Measurements from ENCODE around the gene PDPN.

PDPN gene

DNA sequence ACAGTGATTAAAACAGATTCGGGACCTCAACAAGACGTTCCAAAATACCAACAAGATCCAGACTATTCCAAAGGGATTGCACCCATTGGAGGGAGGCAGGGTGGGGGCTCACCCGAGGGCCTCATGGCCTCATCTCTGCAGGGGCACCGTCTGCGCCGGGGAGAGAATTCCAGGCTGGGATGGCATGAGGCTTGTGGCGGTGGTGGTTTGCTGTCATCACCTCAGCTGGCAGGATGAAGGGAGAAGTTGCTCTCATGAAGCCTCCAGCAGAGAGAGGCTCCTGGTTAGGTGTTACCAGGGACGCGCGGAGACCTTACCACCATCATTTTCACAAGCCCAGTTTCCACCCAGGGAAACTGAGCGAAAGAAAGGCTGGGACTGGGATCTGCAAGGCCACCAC, 6.7 kb upstream of the PDPN start:
- FAIRE-seq, result no peak

DNA sequence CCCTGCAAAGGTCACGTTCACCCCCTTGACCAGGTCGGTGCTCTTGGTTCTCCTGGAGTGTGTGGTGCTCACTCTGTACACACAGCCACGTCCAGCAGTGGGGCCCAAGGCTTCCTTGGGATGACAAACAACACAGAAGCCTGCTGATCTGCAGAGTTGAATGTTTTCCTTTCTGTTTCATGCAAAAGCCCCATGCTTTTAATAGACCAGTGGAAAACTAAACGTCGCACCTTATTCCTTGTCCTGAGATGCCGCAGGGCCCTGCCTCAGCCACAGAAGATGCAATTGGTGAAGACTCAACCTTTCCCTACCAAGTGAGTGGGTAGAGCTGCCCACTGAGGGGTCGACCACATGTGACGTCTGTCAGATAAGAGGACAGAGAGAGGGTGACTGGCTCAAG, 5.8 kb upstream of the PDPN start:
- DNase-seq (ENCODE audit: insufficient read length, low spot score) (no peak), FAIRE-seq (no peak)

More for the DNA sequence above, 6.7 kb upstream of the PDPN start:
- DNase-seq (ENCODE audit: insufficient read length, low spot score), result no peak

DNA sequence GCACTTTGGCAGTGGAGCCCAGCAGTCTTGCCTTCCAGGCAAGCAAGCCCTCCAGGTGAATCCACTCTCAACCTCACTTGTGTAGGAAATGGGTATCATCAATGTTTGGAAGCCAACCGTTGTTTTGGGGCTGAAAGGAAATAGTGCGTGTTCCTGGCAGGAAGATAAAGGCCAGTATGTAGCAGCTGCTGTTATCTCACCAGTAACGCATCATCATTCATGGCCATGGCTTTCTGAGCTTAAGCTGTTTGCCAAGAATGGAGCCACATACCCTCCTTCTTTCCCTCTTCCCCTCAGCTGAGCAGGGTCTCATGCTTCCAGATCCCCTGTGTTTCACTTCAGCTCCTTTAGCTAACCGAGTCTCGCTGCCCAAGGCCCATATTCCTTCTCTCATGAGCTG, 2.2 kb upstream of the PDPN start:
- DNase-seq (ENCODE audit: insufficient read length, low spot score) (no peak), FAIRE-seq (no peak)

DNA sequence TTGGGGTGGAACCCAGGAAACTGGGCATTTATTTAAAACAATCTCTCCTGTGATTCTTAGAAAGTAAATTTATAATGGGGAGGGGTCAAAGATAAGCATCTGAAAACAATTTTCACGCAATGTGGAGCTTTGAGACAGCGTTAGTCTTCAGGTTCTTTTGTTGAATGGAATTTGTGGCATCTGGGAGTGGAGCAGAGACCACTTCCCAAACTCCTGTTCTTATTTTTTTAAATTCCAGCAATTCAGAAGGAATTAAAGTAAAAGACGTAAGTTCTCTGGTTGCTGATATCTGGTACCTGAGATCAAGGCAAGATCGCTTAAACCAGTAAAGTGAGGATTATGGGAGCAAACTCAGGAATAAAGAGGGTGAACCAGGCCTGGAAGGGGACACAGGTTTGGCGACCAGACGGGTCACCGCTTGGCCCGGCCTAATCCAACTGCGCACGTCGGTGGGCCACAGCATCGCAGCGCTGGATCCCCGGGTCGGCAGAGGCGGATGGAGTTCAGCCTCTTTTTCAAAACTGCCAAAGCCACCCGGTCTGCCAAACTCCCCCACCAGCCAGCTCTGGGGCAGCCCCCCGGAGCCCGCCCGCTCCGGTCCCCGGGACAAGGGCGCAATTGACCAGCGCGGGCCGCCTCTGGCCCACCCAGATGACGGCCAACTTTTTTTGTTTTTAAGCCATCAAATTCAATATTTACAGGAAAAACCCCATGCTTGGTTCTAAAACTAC, 754 bp upstream of the PDPN start:
- DNase-seq (ENCODE audit: insufficient read length, low spot score), result no peak
- FAIRE-seq, result no peak

DNA sequence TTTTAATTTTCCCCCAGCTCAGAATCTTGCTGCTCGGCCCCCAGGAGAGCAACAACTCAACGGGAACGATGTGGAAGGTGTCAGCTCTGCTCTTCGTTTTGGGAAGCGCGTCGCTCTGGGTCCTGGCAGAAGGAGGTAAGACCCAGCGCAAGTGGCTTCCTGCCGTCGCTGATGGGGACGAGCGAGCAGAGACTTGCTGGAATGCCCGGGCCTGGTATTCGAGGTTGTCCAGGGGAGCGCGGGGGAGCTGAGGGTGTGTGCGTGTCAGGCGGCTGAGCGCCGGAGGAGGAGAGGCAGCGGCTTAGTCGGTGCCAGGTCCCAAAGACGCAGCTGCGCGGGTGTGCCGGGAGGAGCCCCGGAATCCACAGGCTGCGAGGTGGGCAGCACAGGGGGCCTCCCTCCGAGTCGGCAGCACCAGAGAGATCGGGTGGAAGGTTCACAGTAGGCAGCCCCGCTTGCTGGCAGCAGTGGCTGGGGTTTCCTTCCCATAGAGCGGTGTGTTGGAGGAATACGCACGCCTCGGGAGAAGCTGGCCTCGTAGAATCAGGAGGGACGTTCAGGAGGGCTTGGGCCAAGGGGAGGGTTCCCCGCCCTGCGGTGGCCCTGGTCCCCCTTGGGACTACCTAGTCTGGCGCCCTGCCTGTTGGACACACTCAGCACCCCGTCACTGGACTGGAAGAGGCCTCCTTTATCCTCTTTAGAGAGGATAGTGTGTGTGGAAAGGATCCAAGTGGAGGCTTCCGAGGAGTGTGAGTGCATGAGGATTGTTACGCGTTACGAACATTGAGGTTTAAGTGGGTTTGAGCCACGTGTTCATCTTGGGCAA, 547 bp downstream of the PDPN start:
- DNase-seq (ENCODE audit: insufficient read length, low spot score) (peak; percentile 24), FAIRE-seq (no peak)

DNA sequence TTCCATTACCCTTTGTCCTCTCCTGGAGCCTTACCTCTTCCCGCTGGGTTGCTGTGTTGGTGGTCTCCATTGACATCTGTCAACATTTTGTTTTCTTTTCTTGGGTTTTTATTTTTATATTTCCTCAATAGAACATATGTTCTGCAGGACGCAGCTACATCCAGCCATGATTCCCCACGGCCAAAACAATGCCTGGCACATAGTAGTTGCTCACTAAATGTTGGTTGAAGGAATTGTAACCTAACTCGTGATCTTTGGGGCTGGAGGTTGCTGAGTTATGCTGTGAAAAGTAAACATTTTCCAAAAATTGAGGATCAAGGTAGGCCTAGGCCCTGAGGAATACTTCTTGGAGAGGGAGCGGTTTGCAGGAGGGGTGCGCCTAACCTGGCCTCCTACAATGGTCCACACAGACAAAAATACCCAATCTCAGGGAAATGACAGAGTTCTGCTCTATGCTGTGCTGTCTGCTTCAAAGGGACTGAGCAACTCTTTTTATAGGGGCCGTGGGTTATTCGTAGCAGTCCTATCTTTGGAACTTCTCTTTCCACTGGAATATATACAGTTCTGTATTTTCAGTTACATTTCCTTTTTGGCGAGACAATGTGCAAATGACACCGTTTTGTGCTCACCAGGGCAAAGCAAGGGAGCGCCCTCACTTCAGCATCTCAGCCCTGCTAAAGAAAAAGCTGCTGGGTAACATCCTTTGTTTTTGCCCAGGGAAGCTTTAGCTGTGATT, 1.4 kb downstream of the PDPN start:
- FAIRE-seq (no peak), DNase-seq (ENCODE audit: insufficient read length, low spot score) (no peak)

DNA sequence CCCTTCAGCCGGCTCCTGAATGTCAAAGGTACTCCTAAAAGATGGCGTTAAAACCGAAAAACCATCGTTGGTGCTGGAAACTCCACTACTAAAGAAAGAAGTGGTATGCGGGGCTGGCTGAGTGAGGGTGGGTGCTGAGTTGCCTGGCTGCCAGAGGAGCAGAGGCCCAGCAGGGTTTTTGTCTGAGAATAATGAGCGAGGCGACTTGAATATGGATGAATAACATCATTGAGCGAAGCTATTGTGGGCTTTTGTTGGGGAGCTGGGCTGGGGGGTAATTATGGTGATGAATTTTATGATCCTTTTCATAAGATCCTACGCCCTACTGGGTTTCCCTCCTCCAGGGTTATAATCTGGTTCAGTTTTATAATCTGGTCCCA, 2.0 kb downstream of the PDPN start:
- no peak for FAIRE-seq

DNA sequence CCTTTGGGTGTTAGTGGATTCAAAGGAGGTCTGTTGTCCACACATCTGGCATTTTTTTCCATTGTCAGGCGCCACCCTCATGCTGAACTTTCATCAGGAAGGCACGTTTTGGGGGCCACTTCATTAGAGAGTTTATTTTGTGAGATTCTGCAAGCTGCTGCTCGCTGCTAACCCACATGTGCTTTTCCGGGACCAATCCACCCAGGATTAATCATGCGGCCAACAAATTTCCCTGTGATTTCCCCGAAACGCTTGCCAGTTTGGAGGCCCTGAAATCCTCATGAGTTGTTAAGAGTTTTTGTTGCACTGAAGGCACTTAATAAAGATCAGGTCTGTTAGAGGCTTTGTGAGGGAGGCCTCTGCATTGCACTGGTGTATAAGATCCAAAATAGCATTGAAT, 2.4 kb downstream of the PDPN start:
- DNase-seq (ENCODE audit: insufficient read length, low spot score), result no peak
- no peak for FAIRE-seq

More for the DNA sequence above, 2.0 kb downstream of the PDPN start:
- no peak for DNase-seq (ENCODE audit: insufficient read length, low spot score)

DNA sequence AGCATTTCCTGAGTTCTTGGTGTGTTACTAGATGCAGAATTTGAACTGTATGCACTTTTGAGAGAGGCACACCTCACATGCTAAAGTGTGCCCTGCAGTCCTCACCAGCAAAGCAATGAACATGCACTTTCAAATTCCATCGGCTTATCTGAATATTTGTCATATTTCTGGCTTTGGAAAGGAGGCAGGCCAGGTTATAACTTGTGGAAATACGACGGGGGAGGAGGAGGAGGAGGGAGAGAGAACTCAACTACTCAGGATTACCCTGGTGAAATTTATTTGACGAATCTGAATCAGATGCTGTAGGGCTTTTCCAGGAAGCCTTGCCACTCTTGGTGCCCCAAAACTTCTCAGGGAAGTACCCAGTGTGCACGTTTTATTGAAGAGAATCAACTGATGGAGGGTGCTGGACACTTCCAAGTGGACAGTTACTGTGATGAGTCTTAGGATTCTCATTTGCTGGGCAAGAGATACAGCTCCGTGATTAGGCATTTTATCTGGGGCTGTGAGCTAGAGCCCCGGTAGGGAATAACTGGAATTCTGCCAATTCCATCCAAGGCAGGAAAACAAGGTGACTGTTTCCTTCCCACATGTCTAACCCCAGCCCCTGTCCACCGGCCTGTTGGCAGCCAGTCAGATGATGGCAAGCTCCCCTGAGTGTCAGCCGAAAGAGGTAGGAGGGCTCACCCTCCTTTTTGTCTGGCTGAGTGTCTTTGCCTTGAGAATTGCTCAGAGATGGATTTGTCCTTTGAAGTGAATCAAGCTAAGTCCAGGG, 3.8 kb downstream of the PDPN start:
- DNase-seq (ENCODE audit: insufficient read length, low spot score) (peak; percentile 21), FAIRE-seq (no peak)

DNA sequence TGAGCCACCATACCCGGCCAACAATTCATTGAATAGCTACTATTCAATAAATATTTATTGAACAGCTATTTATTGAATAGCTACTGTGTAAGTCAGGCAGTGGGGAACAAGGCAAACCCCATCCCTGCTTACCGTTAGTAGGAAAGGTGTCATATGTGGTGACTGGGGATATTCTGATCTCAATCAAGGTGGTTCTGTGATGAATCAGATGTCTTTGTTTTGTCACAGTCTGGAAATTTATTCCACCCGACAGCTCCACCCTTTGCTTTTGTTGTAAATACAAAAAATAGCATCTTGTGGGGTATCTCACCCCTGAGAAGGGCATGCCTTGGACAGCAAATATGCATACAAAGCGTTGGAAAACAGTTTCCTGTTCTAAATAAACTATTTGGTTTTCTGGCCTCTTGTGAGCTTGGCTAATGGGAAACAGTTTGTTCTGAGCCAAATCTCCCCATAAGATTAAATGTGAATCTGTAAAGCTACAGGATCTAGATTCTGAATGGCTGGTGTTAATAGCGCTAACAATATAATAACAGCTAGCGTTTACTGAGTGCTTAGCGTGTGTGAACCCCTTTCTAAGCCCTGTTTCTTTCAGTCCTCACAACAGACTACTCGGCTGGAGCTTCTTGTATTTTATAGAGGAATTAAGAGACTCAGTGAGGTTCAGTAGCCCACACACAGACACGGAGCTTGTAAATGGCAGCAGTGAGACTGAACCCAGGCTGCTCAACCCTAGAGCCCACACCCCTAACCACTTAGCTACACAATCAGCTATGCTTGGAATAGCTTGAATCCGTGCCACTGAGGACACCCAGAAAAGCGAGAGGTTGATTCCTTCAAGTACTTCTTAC, 5.5 kb downstream of the PDPN start:
- no peak for FAIRE-seq
- no peak for DNase-seq (ENCODE audit: insufficient read length, low spot score)

DNA sequence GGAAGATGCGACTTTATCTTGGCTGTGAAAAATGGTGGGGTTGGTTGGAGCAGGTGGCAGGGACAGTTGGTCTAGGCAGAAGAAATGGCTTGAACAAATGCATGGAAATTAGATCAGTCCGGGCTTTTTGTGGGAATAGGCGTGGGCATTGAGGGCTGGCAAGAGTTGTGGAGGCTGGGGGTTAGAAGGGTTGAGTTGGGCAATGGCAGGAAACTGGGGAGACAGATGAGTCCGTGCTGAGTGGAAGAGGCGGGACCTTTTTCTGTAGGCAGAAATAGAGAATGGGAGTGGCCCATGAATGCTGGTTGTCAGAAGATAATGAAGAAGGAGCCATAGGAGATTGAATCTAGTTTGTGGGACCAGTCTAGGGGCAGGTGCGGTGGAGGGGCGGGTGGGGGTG, 6.9 kb downstream of the PDPN start:
- FAIRE-seq, result no peak
- no peak for DNase-seq (ENCODE audit: insufficient read length, low spot score)

DNA sequence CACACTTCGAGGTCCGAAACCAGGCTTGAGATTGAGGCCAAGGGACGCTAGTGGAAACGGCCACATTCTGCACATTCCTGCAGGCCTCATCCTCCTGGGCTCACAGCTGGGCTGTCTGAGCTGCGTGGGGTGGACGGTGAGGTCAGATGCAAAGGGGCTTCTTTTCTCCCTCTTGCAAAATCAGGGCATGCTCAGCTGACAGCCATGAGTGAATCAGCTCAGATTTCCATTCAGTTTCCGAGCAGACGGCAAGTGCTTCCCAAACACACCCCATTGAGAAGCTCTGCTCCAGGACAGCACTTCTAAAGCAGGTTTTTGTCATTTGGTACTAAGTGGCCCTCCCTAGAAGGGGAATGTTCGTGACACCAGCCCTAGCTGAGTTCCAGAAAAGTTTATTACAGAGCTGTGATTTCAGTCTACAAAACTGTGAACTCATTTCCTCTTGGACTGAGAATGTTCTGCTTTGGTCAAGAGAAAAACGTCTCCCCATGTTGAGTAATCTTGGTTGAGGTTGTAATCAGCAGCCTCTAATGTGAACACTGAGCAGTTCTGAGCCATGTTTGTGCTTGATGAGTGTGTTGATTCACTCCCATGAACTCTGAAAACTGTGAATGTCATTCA, 10.0 kb downstream of the PDPN start:
- FAIRE-seq, result no peak
- DNase-seq (ENCODE audit: insufficient read length, low spot score), result peak; percentile 45

DNA sequence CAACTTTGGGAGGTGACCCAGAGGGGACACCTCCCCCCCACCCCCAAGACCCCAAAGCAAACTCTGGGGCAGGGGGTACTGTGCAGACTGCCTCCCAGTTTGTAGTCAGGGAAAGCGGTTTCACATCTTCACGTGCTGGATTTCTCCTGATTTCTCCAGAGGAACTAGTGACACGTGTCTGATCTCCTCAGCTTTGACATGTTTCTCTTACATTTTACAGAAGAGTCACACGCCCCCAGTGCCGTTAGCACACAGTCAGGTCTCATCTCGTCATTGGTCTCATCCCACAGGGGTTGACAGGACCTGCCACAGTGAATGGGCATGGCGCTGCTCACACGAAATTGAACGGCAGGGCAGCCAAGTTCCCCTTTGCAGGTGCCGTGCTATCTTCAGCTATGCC, 11.8 kb downstream of the PDPN start:
- DNase-seq (ENCODE audit: insufficient read length, low spot score), result no peak
- FAIRE-seq, result no peak

DNA sequence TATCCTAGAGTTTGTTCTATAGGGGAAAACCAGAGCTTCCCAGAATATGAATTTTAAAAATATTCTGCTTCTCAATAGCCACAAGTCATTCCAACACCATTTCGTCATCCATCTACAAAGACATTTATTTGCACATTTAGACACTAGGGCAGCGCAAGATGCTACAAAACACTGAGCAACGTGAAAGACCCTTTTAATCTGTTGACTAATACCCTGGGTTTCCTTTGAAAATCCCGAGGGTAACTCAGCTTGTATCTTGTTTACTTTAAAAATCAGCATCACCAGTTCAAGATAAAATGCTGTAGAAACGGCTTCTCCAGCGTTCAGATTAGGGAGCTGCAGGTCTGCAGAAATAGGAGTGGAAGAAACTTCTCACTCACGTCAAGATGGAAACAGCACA, 13.5 kb downstream of the PDPN start:
- no peak for FAIRE-seq
- DNase-seq (ENCODE audit: insufficient read length, low spot score), result no peak

DNA sequence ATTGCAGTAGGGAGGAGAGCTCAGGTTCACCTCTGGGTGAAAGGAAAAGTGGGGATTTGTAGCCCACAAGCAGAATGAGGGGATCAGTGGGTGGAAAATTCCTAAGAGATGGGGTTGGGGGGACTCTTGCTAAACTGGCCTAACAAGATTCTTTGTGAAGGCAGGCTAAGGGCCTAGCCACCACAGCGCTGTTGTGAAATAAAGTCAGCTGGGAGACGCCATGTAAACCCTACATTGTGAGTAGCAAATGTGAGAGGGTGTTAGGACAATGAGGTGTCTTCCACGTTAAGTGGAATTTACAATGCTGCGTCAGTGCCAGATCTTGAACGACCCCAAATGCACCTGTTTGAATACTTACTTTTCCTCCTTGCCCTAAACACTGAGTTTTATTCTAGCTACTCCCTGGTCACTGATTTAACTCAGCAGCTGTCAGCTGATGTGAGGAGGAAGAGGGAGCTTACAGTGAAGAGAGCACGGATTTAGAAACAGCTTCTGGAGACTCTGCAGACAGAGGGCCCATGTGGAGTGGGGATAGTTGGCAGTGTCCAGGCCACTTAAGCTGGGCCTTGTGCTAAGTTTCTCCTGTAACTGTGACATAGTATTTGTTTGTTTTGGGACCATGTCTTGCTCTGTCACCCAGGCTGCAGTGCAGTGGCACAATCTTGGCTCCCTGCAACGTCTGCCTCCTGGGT, 17.3 kb downstream of the PDPN start:
- FAIRE-seq (no peak), DNase-seq (ENCODE audit: insufficient read length, low spot score) (no peak)

DNA sequence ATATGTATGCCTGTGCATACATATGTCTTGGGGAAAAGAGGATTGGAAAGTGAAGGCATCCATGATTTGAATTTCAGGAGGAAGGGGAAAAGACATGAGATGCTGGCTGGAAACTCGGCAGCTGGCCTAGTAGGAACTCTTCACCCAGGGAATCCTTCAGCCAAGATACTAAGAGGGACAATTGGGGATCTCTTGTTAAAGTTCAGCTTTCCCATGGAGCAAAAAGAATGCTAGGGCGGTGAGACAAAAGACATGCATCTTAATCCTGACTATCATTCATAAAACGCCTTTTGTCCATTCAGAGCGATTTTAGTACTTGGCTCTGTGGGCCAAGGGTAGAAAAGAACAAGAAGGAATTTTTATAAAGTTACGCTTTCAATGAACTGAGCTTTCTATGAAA, 20.5 kb downstream of the PDPN start:
- DNase-seq (ENCODE audit: insufficient read length, low spot score), result no peak
- FAIRE-seq, result no peak

DNA sequence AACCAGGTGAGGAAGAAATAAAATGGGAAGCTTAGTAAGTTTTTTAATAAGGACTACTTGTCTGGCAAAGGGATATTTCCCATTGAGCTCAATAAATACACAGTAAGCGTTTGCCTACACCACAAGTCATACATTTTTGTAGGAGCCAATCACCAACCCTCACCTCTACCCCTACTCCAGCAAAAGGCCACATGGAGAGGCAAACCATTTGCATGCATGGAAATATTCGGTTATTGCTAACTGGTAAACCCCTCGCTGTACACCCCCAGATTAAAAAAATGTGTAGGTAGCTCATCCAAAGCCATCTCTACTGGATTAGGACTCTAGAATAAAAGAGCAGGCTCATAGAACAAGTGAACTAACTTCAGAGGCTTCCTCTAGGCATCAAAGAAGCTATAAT, 21.1 kb downstream of the PDPN start:
- FAIRE-seq (no peak), DNase-seq (ENCODE audit: insufficient read length, low spot score) (no peak)

DNA sequence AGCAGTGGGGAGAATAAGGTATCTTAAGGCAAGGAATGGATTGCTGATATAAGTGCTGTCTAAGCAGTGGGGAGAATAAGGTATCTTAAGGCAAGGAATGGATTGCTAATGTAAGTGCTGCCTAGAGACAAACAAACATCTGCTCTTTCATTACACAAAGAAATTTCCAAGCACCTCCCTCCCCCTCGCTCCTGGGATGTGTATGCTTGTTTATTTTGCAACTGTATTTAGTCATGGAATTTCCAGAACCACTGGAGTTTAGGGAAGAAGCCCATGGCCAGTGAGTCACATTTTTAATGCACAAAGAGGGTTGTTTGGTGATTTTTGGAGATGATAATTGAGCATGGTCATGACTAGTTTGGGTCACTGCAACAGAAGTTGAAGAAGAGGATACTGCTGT, 21.5 kb downstream of the PDPN start:
- no peak for FAIRE-seq
- peak; percentile 10 for DNase-seq (ENCODE audit: insufficient read length, low spot score)

DNA sequence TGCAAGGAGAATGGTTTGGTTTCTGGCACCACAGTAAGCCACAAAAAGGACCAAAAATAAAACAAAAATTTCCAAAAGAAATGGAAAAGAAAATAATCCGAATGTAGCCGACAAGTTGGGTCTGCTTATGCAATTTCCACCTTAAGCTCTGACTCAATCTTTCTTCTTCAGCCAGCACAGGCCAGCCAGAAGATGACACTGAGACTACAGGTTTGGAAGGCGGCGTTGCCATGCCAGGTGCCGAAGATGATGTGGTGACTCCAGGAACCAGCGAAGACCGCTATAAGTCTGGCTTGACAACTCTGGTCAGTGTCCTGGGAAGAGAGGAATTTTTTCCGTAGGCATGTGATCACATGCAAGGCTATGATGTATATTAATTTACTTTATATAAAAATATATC, 23.4 kb downstream of the PDPN start:
- FAIRE-seq (no peak), DNase-seq (ENCODE audit: insufficient read length, low spot score) (no peak)
